Common myeloid progenitor, CD34-positive (primary cell): ENCODE results near the gene TRERF1.

Source experiments
- CTCF ChIA-PET: fragments of 350-600 bp; sonication (Branson Sonifier 250); formaldehyde crosslinking; loops from one replicate; lab custom pipeline; 2021; ENCODE audit warnings: antibody characterized with exemption; lab: Charles Lee
- POLR2A ChIA-PET: fragments of 350-600 bp; sonication (Branson Sonifier 250); formaldehyde crosslinking; loops from one replicate; lab custom pipeline; 2021; ENCODE audit warnings: antibody characterized with exemption; lab: Charles Lee
- DNase-seq, 3 donors: peaks; one replicate each; pipeline versions ENCODE4 v3.0.0 to v3.0.0-alpha.2; 2013
- H3K27ac ChIP-seq, 2 experiments: 1 replicate in 1 of 2; 2 replicates in 1 of 2; pipeline ENCODE4 v1.7.0; 2013; ENCODE audit warnings: inconsistent platforms in 2 of 2, low read length in 2 of 2, mild to moderate bottlenecking in 2 of 2, low read depth in 1 of 2, moderate library complexity in 1 of 2; ENCODE audit not compliant: severe bottlenecking in 2 of 2, insufficient read depth in 1 of 2, poor library complexity in 1 of 2
- H3K27me3 ChIP-seq, 5 experiments: replicated peaks in 2 of 5; 1 replicate in 3 of 5; 2 replicates in 2 of 5; pipeline versions ENCODE4 v1.6.1 to v1.7.0; 2013; ENCODE audit warnings: low read length in 4 of 5, mild to moderate bottlenecking in 2 of 5, moderate library complexity in 2 of 5, inconsistent platforms in 1 of 5; ENCODE audit not compliant: insufficient read depth in 5 of 5, control insufficient read depth in 4 of 5
- H3K36me3 ChIP-seq, 4 experiments: 1 replicate in 2 of 4; 2 replicates in 2 of 4; pipeline versions ENCODE4 v1.6.1 to v1.7.0; 2013; ENCODE audit warnings: low read length in 3 of 4, control low read depth in 1 of 4, mild to moderate bottlenecking in 1 of 4; ENCODE audit not compliant: control insufficient read depth in 4 of 4, insufficient read depth in 4 of 4
- H3K4me1 ChIP-seq, 4 experiments: 1 replicate in 3 of 4; 2 replicates in 1 of 4; pipeline versions ENCODE4 v1.6.1 to v1.7.1; 2013; ENCODE audit warnings: low read length in 3 of 4, mild to moderate bottlenecking in 3 of 4, control low read depth in 1 of 4, inconsistent platforms in 1 of 4, moderate library complexity in 1 of 4; ENCODE audit not compliant: control insufficient read depth in 4 of 4, insufficient read depth in 4 of 4; ENCODE audit errors: control extremely low read depth in 1 of 4
- H3K4me3 ChIP-seq, 7 experiments: 1 replicate in 4 of 7; 2 replicates in 3 of 7; pipeline versions ENCODE4 v1.5.1 to v1.7.0; 2013; ENCODE audit warnings: mild to moderate bottlenecking in 7 of 7, low read length in 6 of 7, moderate library complexity in 6 of 7, inconsistent platforms in 2 of 7, low read depth in 2 of 7, control low read depth in 1 of 7; ENCODE audit not compliant: insufficient read depth in 4 of 7, control insufficient read depth in 1 of 7; ENCODE audit errors: extremely low read depth in 1 of 7
- H3K9me3 ChIP-seq, 5 experiments: 1 replicate in 4 of 5; 2 replicates in 1 of 5; pipeline versions ENCODE4 v1.6.1 to v1.7.1; 2013; ENCODE audit warnings: low read length in 4 of 5, mild to moderate bottlenecking in 2 of 5, inconsistent platforms in 1 of 5, low read depth in 1 of 5, moderate library complexity in 1 of 5; ENCODE audit not compliant: control insufficient read depth in 4 of 5, insufficient read depth in 2 of 5; ENCODE audit errors: control extremely low read depth in 1 of 5
- WGBS: methylation state at CpG from one replicate; pipeline ENCODE4 v1.1.5; 2013; ENCODE audit not compliant: insufficient coverage; 5-methylcytosine and 5-hydroxymethylcytosine counted together

The TRERF1 gene

GRCh38 chr6:42460883-42461282 is 9.2 kb upstream of the TRERF1 start:
- Histone ChIP-seq H3K4me3 (no peak overlapping the region), H3K36me3 (no peaks in the 10 kb centered on the region), H3K27me3 (no peaks in the 10 kb centered on the region), H3K4me1 (no peaks in the 10 kb centered on the region), H3K9me3 (no peaks in the 10 kb centered on the region), H3K27ac (no peak overlapping the region)
- ChIA-PET POLR2A (no interaction called here), CTCF (no interaction called here)
- 80% methylated on average over 1 of the region's 1 CpG for WGBS
- no peak for DNase-seq

- Histone ChIP-seq H3K4me3 (no peak overlapping the region), H3K9me3 (no peaks in the 10 kb centered on the region), H3K27ac (no peak overlapping the region), H3K4me1 (no peaks in the 10 kb centered on the region), H3K27me3 (peaks cover 0 to 2% (median 0%) of the 10 kb centered on the region in 5 experiments), H3K36me3 (no peaks in the 10 kb centered on the region)
- no peak for DNase-seq
- ChIA-PET CTCF (no interaction called here), POLR2A (no interaction called here)
- 86% methylated on average over 2 of the region's 5 CpGs for WGBS
Measured at GRCh38 chr6:42459888-42460287, 8.2 kb upstream of the TRERF1 start.

GRCh38 chr6:42454428-42454791 is 2.7 kb upstream of the TRERF1 start:
- ChIA-PET CTCF (interaction anchor here (1.7 to 2.1 kb wide), 2 partner anchors 13 to 144 kb away, joined by 3 to 7 read pairs; no protein-coding TSS in a partner anchor), POLR2A (no interaction called here)
- peak overlapping the region in 2 of 7 experiments; percentile 92 to 96 for H3K4me3 ChIP-seq
- 54% methylated on average over 11 of the region's 11 CpGs for WGBS
- H3K27ac ChIP-seq = no peak overlapping the region
- peaks cover 0 to 15% (median 0%) of the 10 kb centered on the region in 5 experiments for H3K27me3 ChIP-seq
- H3K36me3 ChIP-seq = no peaks in the 10 kb centered on the region
- H3K9me3 ChIP-seq = no peaks in the 10 kb centered on the region
- peaks cover 0 to 37% (median 33%) of the 10 kb centered on the region in 4 experiments for H3K4me1 ChIP-seq
- no peak for DNase-seq

GRCh38 chr6:42453654-42454427 is 2.1 kb upstream of the TRERF1 start:
- ChIA-PET CTCF (interaction anchor here (1.7 to 2.1 kb wide), 2 partner anchors 12 to 144 kb away, joined by 3 to 7 read pairs; no protein-coding TSS in a partner anchor), POLR2A (interaction anchor here (0.5 kb wide), 1 partner anchor 1286 kb away, joined by 3 read pairs; no protein-coding TSS in a partner anchor)
- 2% methylated on average over 21 of the region's 32 CpGs for WGBS
- Histone ChIP-seq H3K9me3 (no peaks in the 10 kb centered on the region), H3K36me3 (no peaks in the 10 kb centered on the region), H3K27me3 (peaks cover 0 to 15% (median 0%) of the 10 kb centered on the region in 5 experiments), H3K4me3 (peak overlapping the region; percentile 77 to 96 (median 84)), H3K27ac (no peak overlapping the region), H3K4me1 (peaks cover 3 to 43% (median 37%) of the 10 kb centered on the region in 4 experiments)
- peak in 2 of 3 donors; percentile 40 to 50 for DNase-seq

- 0% methylated on average over 47 of the region's 57 CpGs for WGBS
- Histone ChIP-seq H3K4me3 (peak overlapping the region; percentile 77 to 96 (median 84)), H3K36me3 (no peaks in the 10 kb centered on the region), H3K9me3 (no peaks in the 10 kb centered on the region), H3K27me3 (peaks cover 0 to 15% (median 0%) of the 10 kb centered on the region in 5 experiments), H3K27ac (no peak overlapping the region), H3K4me1 (peaks cover 4 to 46% (median 37%) of the 10 kb centered on the region in 4 experiments)
- POLR2A ChIA-PET = interaction anchor here (0.5 kb wide), 1 partner anchor 1287 kb away, joined by 3 read pairs; no protein-coding TSS in a partner anchor
- peak; percentile 77 to 88 (median 83) for DNase-seq
- CTCF ChIA-PET = interaction anchor here (1.4 to 2.1 kb wide), 2 partner anchors 11 to 143 kb away, joined by 5 to 7 read pairs; no protein-coding TSS in a partner anchor
Measured at GRCh38 chr6:42453031-42453653, 1.4 kb upstream of the TRERF1 start.

GRCh38 chr6:42452171-42453030 is 675 bp upstream of the TRERF1 start:
- under 1% methylated on average over 52 of the region's 78 CpGs for WGBS
- ChIA-PET POLR2A (interaction anchor here (0.6 to 1.3 kb wide), 2 partner anchors 12 to 157 kb away, joined by 3 to 4 read pairs; no protein-coding TSS in a partner anchor), CTCF (interaction anchor here (0.6 to 2.1 kb wide), 4 partner anchors 11 to 143 kb away, joined by 3 to 7 read pairs (median 4); no protein-coding TSS in a partner anchor)
- Histone ChIP-seq H3K27me3 (peaks cover 0 to 15% (median 0%) of the 10 kb centered on the region in 5 experiments), H3K27ac (peak overlapping the region in 1 of 2 experiments; percentile 25), H3K36me3 (no peaks in the 10 kb centered on the region), H3K4me1 (peaks cover 4 to 46% (median 37%) of the 10 kb centered on the region in 4 experiments), H3K9me3 (no peaks in the 10 kb centered on the region), H3K4me3 (peak overlapping the region; percentile 83 to 96 (median 85))
- peak; percentile 61 to 90 (median 83) for DNase-seq
